WTC11 (cell line): ENCODE measurements around the gene NACA. TPM values are rescaled to one million over a fixed set of nuclear protein-coding genes. Genes with fewer than 3 reads are reported as not detected.

Experiments
- CTCF ChIP-seq: fragments of 200-600 bp; IDR thresholded peaks from 2 replicates; pipeline ENCODE4 v1.8.0; 2022; ENCODE audit warnings: antibody characterized with exemption
- ELF4 ChIP-seq: sonication (generic); formaldehyde crosslinking; IDR thresholded peaks from 2 replicates; pipeline ENCODE4 v1.8.1; 2022; ENCODE audit warnings: low read depth, mild to moderate bottlenecking, moderate library complexity, missing genetic modification reagents
- GABPB1 ChIP-seq: sonication (generic); formaldehyde crosslinking; IDR thresholded peaks from 2 replicates; pipeline ENCODE4 v1.8.1; 2023; ENCODE audit warnings: mild to moderate bottlenecking, missing genetic modification reagents
- GTF2I ChIP-seq: fragments of 250-450 bp; sonication (Bioruptor Pico); conservative IDR thresholded peaks from 2 replicates; pipeline ENCODE4 v1.4.0; 2021; ENCODE audit warnings: mild to moderate bottlenecking
- HMGA2 ChIP-seq: fragments of 250-450 bp; sonication (Bioruptor Pico); IDR thresholded peaks from 2 replicates; pipeline ENCODE4 v1.4.0; 2021; ENCODE audit warnings: mild to moderate bottlenecking, moderate library complexity
- JUN ChIP-seq: sonication (generic); formaldehyde crosslinking; IDR thresholded peaks from 2 replicates; pipeline ENCODE4 v1.8.0; 2023; ENCODE audit warnings: mild to moderate bottlenecking, missing genetic modification reagents
- MYBL2 ChIP-seq: sonication (generic); formaldehyde crosslinking; IDR thresholded peaks from 2 replicates; pipeline ENCODE4 v1.8.1; 2023; ENCODE audit warnings: mild to moderate bottlenecking, moderate library complexity, missing genetic modification reagents
- NR3C1 ChIP-seq: sonication (generic); formaldehyde crosslinking; conservative IDR thresholded peaks from 2 replicates; pipeline ENCODE4 v1.8.1; 2023; ENCODE audit warnings: low read depth, mild to moderate bottlenecking, missing genetic modification reagents
- TEAD1 ChIP-seq: sonication (generic); formaldehyde crosslinking; IDR thresholded peaks from 2 replicates; pipeline ENCODE4 v1.8.0; 2022; ENCODE audit warnings: mild to moderate bottlenecking, missing genetic modification reagents
- TP53 ChIP-seq: sonication (generic); formaldehyde crosslinking; IDR thresholded peaks from 2 replicates; pipeline ENCODE4 v1.8.1; 2023; ENCODE audit warnings: mild to moderate bottlenecking, missing genetic modification reagents
- ZNF219 ChIP-seq: sonication (generic); formaldehyde crosslinking; IDR thresholded peaks from 2 replicates; pipeline ENCODE4 v1.8.0; 2023; ENCODE audit warnings: missing genetic modification reagents, mild to moderate bottlenecking, borderline replicate concordance
- ZNF396 ChIP-seq: fragments of 250-450 bp; sonication (Bioruptor Pico); IDR thresholded peaks from 2 replicates; pipeline ENCODE4 v1.8.0; 2021; ENCODE audit warnings: mild to moderate bottlenecking, moderate library complexity, borderline replicate concordance
- ZNF425 ChIP-seq: fragments of 250-450 bp; sonication (Bioruptor Pico); conservative IDR thresholded peaks from 2 replicates; pipeline ENCODE4 v1.9.0; 2021; ENCODE audit warnings: mild to moderate bottlenecking
- total RNA-seq: library from RNA; stranded (reverse); gene quantifications from 3 replicates; pipeline ENCODE4 v1.2.3, GENCODE V29; 2021
- TF ChIP-seq, protein P1 (sequence below): sonication (generic); formaldehyde crosslinking; IDR thresholded peaks from 2 replicates; pipeline ENCODE4 v1.8.1; 2023; ENCODE audit warnings: mild to moderate bottlenecking, missing genetic modification reagents
- TF ChIP-seq, protein P2 (sequence below): sonication (generic); formaldehyde crosslinking; IDR thresholded peaks from 2 replicates; pipeline ENCODE4 v1.8.0; 2023; ENCODE audit warnings: missing genetic modification reagents
- TF ChIP-seq, protein P3 (sequence below): sonication (generic); formaldehyde crosslinking; IDR thresholded peaks from 2 replicates; pipeline ENCODE4 v1.8.1; 2022; ENCODE audit warnings: mild to moderate bottlenecking, moderate library complexity, missing genetic modification reagents
- TF ChIP-seq, protein P4 (sequence below): sonication (generic); formaldehyde crosslinking; IDR thresholded peaks from 2 replicates; pipeline ENCODE4 v1.8.1; 2023; ENCODE audit warnings: mild to moderate bottlenecking, missing genetic modification reagents, borderline replicate concordance
- TF ChIP-seq, protein P5 (sequence below): sonication (generic); formaldehyde crosslinking; IDR thresholded peaks from 2 replicates; pipeline ENCODE4 v1.8.1; 2022; ENCODE audit warnings: low read depth, mild to moderate bottlenecking, moderate library complexity, missing genetic modification reagents, borderline replicate concordance

The NACA gene
- total RNA-seq, 1 experiment from 2014 or later = 987 TPM

DNA sequence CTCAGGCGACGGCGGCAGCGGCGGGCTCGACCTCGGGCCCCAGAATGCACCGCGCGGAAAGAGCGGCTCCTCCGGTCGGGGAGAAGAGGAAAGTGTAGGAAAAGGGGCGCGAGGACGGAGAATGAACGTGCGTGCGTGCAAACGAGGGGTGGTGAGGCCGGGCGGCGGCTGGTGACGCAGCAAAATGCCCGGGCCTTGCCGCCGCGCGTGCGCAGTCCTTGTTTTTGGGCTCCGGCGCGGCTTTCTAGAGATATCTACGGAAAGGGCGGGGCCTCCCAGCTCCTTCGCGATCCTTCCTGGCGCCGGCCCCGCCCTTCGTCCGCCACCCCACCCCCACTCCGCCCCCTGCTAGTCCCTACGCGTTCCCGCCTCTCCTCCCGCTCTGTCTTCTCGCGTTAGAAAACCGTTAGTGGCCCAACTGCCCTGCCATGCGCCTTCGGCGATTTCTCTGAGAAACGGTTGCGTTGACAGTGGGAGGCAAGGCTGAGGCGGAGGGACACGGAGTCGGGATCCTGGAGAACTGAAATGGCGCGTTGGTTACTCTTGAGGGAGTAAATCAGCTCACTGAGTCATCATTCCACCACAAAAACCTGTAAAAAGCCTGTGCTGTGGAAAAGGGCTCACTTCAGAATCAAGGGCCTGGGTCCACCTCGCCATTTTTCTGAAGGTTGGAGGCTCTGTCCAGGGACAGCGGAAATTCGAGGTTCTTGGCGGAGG is 36.8 kb downstream of the NACA start, which contains the start of gene PTGES3 (continued):
- TF ChIP-seq JUN = no peak; the same call in none of the 2 replicates
- TF ChIP-seq, protein P1, sequence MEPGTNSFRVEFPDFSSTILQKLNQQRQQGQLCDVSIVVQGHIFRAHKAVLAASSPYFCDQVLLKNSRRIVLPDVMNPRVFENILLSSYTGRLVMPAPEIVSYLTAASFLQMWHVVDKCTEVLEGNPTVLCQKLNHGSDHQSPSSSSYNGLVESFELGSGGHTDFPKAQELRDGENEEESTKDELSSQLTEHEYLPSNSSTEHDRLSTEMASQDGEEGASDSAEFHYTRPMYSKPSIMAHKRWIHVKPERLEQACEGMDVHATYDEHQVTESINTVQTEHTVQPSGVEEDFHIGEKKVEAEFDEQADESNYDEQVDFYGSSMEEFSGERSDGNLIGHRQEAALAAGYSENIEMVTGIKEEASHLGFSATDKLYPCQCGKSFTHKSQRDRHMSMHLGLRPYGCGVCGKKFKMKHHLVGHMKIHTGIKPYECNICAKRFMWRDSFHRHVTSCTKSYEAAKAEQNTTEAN (CRISPR knock-in tag) = 0 out of 2 replicates have a peak, but pooled peaks have one; percentile 6
- TF ChIP-seq GABPB1 (CRISPR knock-in tag) = peak; percentile 87
- TF ChIP-seq, protein P2, sequence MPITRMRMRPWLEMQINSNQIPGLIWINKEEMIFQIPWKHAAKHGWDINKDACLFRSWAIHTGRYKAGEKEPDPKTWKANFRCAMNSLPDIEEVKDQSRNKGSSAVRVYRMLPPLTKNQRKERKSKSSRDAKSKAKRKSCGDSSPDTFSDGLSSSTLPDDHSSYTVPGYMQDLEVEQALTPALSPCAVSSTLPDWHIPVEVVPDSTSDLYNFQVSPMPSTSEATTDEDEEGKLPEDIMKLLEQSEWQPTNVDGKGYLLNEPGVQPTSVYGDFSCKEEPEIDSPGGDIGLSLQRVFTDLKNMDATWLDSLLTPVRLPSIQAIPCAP (CRISPR knock-in tag) = no peak
- no peak for TF ChIP-seq ZNF425 (CRISPR knock-in tag)
- TF ChIP-seq MYBL2 (CRISPR knock-in tag) = peak; percentile 98
- TF ChIP-seq, protein P3, sequence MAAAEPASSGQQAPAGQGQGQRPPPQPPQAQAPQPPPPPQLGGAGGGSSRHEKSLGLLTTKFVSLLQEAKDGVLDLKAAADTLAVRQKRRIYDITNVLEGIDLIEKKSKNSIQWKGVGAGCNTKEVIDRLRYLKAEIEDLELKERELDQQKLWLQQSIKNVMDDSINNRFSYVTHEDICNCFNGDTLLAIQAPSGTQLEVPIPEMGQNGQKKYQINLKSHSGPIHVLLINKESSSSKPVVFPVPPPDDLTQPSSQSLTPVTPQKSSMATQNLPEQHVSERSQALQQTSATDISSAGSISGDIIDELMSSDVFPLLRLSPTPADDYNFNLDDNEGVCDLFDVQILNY (CRISPR knock-in tag) = peak; percentile 96
- TF ChIP-seq, protein P4, sequence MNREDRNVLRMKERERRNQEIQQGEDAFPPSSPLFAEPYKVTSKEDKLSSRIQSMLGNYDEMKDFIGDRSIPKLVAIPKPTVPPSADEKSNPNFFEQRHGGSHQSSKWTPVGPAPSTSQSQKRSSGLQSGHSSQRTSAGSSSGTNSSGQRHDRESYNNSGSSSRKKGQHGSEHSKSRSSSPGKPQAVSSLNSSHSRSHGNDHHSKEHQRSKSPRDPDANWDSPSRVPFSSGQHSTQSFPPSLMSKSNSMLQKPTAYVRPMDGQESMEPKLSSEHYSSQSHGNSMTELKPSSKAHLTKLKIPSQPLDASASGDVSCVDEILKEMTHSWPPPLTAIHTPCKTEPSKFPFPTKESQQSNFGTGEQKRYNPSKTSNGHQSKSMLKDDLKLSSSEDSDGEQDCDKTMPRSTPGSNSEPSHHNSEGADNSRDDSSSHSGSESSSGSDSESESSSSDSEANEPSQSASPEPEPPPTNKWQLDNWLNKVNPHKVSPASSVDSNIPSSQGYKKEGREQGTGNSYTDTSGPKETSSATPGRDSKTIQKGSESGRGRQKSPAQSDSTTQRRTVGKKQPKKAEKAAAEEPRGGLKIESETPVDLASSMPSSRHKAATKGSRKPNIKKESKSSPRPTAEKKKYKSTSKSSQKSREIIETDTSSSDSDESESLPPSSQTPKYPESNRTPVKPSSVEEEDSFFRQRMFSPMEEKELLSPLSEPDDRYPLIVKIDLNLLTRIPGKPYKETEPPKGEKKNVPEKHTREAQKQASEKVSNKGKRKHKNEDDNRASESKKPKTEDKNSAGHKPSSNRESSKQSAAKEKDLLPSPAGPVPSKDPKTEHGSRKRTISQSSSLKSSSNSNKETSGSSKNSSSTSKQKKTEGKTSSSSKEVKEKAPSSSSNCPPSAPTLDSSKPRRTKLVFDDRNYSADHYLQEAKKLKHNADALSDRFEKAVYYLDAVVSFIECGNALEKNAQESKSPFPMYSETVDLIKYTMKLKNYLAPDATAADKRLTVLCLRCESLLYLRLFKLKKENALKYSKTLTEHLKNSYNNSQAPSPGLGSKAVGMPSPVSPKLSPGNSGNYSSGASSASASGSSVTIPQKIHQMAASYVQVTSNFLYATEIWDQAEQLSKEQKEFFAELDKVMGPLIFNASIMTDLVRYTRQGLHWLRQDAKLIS (CRISPR knock-in tag) = no peak
- no peak for TF ChIP-seq NR3C1 (CRISPR knock-in tag)
- peak; percentile 88 for TF ChIP-seq TEAD1 (CRISPR knock-in tag)
- TF ChIP-seq, protein P5, sequence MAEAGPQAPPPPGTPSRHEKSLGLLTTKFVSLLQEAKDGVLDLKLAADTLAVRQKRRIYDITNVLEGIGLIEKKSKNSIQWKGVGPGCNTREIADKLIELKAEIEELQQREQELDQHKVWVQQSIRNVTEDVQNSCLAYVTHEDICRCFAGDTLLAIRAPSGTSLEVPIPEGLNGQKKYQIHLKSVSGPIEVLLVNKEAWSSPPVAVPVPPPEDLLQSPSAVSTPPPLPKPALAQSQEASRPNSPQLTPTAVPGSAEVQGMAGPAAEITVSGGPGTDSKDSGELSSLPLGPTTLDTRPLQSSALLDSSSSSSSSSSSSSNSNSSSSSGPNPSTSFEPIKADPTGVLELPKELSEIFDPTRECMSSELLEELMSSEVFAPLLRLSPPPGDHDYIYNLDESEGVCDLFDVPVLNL (CRISPR knock-in tag) = no peak
- no peak; the same call in 1 of the 2 replicates for TF ChIP-seq ELF4 (CRISPR knock-in tag)
- TF ChIP-seq ZNF219 = 0 out of 2 replicates have a peak, but pooled peaks have one; percentile 14
- no peak for TF ChIP-seq GTF2I (CRISPR knock-in tag)
- TF ChIP-seq ZNF396 (CRISPR knock-in tag) = no peak
- TF ChIP-seq CTCF = no peak
- peak; percentile 88 for TF ChIP-seq TP53 (CRISPR knock-in tag)
- no peak for TF ChIP-seq HMGA2 (CRISPR knock-in tag)
